Activated naive CD8-positive, alpha-beta T cell treated with anti-CD3 and anti-CD28 coated beads, Interleukin-2, amount 50 U/mL, for 24 hours (primary cell): ENCODE results near the gene CPLANE1.
A peak's percentile ranks its signal among the peaks of the same experiment; 100 is the strongest.
"Not testable (repeated sequence)": the region's sequence is repeated elsewhere in the genome, so short reads cannot be mapped to it uniquely, and the experiment has no call there.

Experiments used
- ATAC-seq: fragments of 150-1000 bp; cut with Tn5 transposase; one replicate; pipeline ENCODE4 v1.10.0; 2021
- DNase-seq: peaks from one replicate; pipeline ENCODE4 v3.0.0; 2021
- H3K27ac Mint-ChIP-seq: one replicate; pipeline ENCODE4 v1.8.0; 2021; ENCODE audit warnings: mild to moderate bottlenecking, mixed read lengths
- H3K27me3 Mint-ChIP-seq: one replicate; pipeline ENCODE4 v1.8.0; 2021; ENCODE audit warnings: mixed read lengths
- H3K36me3 Mint-ChIP-seq: one replicate; pipeline ENCODE4 v1.8.0; 2021; ENCODE audit warnings: low read depth, mixed read lengths
- H3K4me1 Mint-ChIP-seq: one replicate; pipeline ENCODE4 v1.8.0; 2021; ENCODE audit warnings: mixed read lengths
- H3K4me3 Mint-ChIP-seq: one replicate; pipeline ENCODE4 v1.8.0; 2021; ENCODE audit warnings: mild to moderate bottlenecking, moderate library complexity, mixed read lengths
- H3K9me3 Mint-ChIP-seq: one replicate; pipeline ENCODE4 v1.8.0; 2021; ENCODE audit warnings: mixed read lengths

Gene CPLANE1

GRCh38 chr5:37187465-37187977, 61.7 kb downstream of the CPLANE1 start:
- no peak overlapping the region for H3K27ac Mint-ChIP-seq
- no peaks in the 10 kb centered on the region for H3K27me3 Mint-ChIP-seq
- peaks cover 3% of the 10 kb centered on the region for H3K4me1 Mint-ChIP-seq
- DNase-seq: no peak
- no peak for ATAC-seq
- no peak overlapping the region for H3K4me3 Mint-ChIP-seq
- peaks cover 13% of the 10 kb centered on the region for H3K36me3 Mint-ChIP-seq
- no peaks in the 10 kb centered on the region for H3K9me3 Mint-ChIP-seq

GRCh38 chr5:37184748-37185364, 64.3 kb downstream of the CPLANE1 start:
- Mint-ChIP-seq H3K27ac (no peak overlapping the region), H3K4me1 (peaks cover 8% of the 10 kb centered on the region), H3K9me3 (no peaks in the 10 kb centered on the region), H3K27me3 (no peaks in the 10 kb centered on the region), H3K36me3 (peaks cover 11% of the 10 kb centered on the region), H3K4me3 (no peak overlapping the region)
- ATAC-seq (no peak), DNase-seq (no peak)

- no peak overlapping the region for H3K27ac Mint-ChIP-seq
- peaks cover 11% of the 10 kb centered on the region for H3K36me3 Mint-ChIP-seq
- H3K4me3 Mint-ChIP-seq: no peak overlapping the region
- DNase-seq (no peak), ATAC-seq (peak; percentile 33)
- H3K9me3 Mint-ChIP-seq: no peaks in the 10 kb centered on the region
- no peaks in the 10 kb centered on the region for H3K27me3 Mint-ChIP-seq
- peaks cover 8% of the 10 kb centered on the region for H3K4me1 Mint-ChIP-seq
Measured at GRCh38 chr5:37182667-37183066, 66.5 kb downstream of the CPLANE1 start.

DNA sequence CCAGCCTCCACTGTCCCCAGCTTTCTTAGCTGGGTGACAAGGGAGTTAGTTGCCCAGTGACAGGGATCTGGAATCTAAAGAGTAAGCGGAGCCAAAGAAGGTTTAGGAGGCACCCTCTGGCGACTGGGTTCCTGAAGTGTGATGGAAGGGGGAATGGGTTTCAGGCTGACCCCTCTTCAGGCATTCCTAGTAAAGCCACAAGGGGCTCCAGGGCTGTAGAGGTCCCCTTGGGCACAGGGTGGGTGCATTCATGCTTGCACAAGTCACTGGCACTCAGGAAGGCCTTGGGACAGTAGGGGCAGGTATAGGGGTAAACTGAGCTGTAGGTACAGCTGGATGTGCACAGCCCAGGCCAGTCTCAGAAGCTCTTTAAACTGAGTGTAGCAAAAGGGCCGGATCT, 74.2 kb downstream of the CPLANE1 start:
- no peak overlapping the region for H3K4me3 Mint-ChIP-seq
- H3K27ac Mint-ChIP-seq: no peak overlapping the region
- H3K27me3 Mint-ChIP-seq: no peaks in the 10 kb centered on the region
- no peaks in the 10 kb centered on the region for H3K9me3 Mint-ChIP-seq
- DNase-seq (no peak), ATAC-seq (no peak)
- H3K36me3 Mint-ChIP-seq: peaks cover 20% of the 10 kb centered on the region
- H3K4me1 Mint-ChIP-seq: no peaks in the 10 kb centered on the region

- no peak overlapping the region for H3K27ac Mint-ChIP-seq
- peaks cover 26% of the 10 kb centered on the region for H3K36me3 Mint-ChIP-seq
- ATAC-seq: no peak
- H3K4me3 Mint-ChIP-seq: no peak overlapping the region
- no peaks in the 10 kb centered on the region for H3K27me3 Mint-ChIP-seq
- no peak for DNase-seq
- no peaks in the 10 kb centered on the region for H3K4me1 Mint-ChIP-seq
- H3K9me3 Mint-ChIP-seq: no peaks in the 10 kb centered on the region
Measured at GRCh38 chr5:37172957-37173356, 76.2 kb downstream of the CPLANE1 start.

- H3K27ac Mint-ChIP-seq: no peak overlapping the region
- DNase-seq: no peak
- H3K9me3 Mint-ChIP-seq: no peaks in the 10 kb centered on the region
- H3K27me3 Mint-ChIP-seq: no peaks in the 10 kb centered on the region
- H3K4me1 Mint-ChIP-seq: no peaks in the 10 kb centered on the region
- no peak overlapping the region for H3K4me3 Mint-ChIP-seq
- peaks cover 24% of the 10 kb centered on the region for H3K36me3 Mint-ChIP-seq
- ATAC-seq: no peak
Measured at GRCh38 chr5:37170856-37171255, 78.3 kb downstream of the CPLANE1 start.

GRCh38 chr5:37166197-37166596, 83.0 kb downstream of the CPLANE1 start:
- Mint-ChIP-seq H3K4me1 (no peaks in the 10 kb centered on the region), H3K27ac (no peak overlapping the region), H3K27me3 (no peaks in the 10 kb centered on the region), H3K9me3 (no peaks in the 10 kb centered on the region), H3K4me3 (no peak overlapping the region), H3K36me3 (peaks cover 6% of the 10 kb centered on the region)
- DNase-seq (no peak), ATAC-seq (no peak)

DNA sequence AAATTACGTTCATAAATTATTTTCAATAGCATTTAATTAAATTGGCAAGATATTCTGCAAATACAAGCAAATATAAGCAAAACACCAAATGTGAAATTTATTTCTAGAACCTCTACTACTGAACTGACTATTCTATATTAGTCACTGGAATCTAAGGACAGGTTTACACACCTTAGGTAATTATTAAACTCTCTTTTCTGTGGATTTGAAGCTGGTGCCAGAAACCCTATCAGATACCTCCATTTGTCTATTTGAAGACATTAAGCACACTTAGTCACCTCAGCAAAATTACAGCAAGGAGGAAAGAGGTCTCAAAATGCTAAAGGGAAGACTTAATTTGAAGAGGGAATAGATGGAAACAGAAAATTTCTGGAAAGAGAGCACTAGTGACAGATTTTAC, 83.4 kb downstream of the CPLANE1 start:
- Mint-ChIP-seq H3K36me3 (peaks cover 6% of the 10 kb centered on the region), H3K27ac (no peak overlapping the region), H3K4me3 (no peak overlapping the region), H3K9me3 (no peaks in the 10 kb centered on the region), H3K4me1 (no peaks in the 10 kb centered on the region), H3K27me3 (no peaks in the 10 kb centered on the region)
- DNase-seq: no peak
- ATAC-seq: no peak

DNA sequence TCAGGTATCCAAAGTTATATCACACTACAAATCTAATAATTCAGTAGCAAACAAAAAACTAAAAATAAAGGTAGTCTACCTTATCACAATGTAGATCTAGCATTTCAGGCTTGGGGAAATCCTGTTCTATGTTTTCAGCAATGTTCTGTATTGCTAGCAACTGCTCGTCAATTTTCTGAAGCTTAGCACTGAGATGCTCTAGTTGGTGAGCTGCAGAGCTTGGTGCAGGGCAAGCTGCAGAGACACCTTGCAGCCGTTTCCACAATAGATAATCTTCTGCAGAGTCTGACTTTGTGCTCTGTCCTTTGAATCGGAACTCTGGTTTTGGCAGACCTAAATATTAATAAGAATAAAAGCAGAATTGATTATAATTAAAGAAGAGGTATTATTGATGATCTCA, 95.5 kb downstream of the CPLANE1 start:
- Mint-ChIP-seq H3K27me3 (no peaks in the 10 kb centered on the region), H3K27ac (no peak overlapping the region), H3K9me3 (no peaks in the 10 kb centered on the region), H3K36me3 (peaks cover 18% of the 10 kb centered on the region), H3K4me3 (no peak overlapping the region), H3K4me1 (no peaks in the 10 kb centered on the region)
- ATAC-seq (no peak), DNase-seq (no peak)

DNA sequence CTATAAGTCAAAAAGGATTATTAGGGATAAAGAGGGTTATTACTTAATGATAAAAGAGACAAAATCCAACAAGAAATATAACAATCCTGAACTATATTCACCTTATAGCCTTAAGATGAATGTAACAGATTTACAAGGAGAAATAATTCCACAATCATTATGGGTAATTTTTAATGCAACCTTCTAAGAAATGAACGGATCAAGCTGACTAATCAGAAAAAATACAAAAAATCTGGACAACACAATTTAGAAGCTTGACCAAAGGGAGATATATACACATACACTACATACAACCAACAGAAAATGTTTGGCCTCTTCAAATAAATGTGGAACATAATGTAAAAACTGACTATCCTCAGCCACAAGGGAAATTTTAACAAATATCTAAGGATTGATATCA, 102.3 kb downstream of the CPLANE1 start:
- DNase-seq (no peak), ATAC-seq (no peak)
- no peaks in the 10 kb centered on the region for H3K27me3 Mint-ChIP-seq
- no peaks in the 10 kb centered on the region for H3K4me1 Mint-ChIP-seq
- peaks cover 19% of the 10 kb centered on the region for H3K36me3 Mint-ChIP-seq
- no peak overlapping the region for H3K4me3 Mint-ChIP-seq
- peaks cover 9% of the 10 kb centered on the region for H3K9me3 Mint-ChIP-seq
- H3K27ac Mint-ChIP-seq: no peak overlapping the region

DNA sequence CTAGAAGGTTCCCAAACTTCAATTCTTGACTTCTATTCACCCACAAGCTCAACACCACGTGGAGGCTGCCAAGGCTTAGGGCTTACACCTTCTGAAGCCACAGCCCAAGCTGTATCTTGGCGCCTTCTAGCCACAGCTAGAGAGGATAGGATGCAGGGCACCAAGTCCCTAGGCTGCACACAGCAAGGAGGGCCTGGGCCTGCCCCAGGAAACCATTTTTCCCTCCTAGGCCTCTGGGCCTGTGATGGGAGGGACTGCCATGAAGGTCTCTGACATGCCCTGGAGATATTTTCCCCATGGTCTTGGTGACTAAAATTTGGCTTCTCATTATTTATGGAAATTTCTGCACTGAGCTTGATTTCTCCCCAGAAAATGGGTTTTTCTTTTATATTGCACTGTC, 112.5 kb downstream of the CPLANE1 start:
- peaks cover 45% of the 10 kb centered on the region for H3K36me3 Mint-ChIP-seq
- no peak for DNase-seq
- H3K4me1 Mint-ChIP-seq: no peaks in the 10 kb centered on the region
- H3K27me3 Mint-ChIP-seq: no peaks in the 10 kb centered on the region
- H3K9me3 Mint-ChIP-seq: peaks cover 23% of the 10 kb centered on the region
- no peak overlapping the region for H3K27ac Mint-ChIP-seq
- no peak overlapping the region for H3K4me3 Mint-ChIP-seq
- ATAC-seq: no peak

DNA sequence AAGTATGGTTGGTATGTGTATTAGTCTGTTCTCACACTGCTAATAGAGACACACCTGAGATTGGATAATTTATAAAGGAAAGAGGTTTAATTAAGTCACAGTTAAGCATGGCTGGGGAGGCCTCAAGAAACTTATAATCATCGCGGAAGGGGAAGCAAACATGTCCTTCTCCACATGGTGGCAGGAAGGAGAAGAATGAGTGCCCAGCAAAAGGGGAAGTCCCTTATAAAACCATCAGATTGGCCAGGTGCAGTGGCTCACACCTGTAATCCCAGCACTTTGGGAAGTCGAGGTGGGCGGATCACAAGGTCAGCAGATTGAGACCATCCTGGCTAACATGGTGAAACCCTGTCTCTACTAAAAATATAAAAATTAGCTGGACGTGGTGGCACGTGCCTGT, 113.9 kb downstream of the CPLANE1 start:
- not testable (repeated sequence) for H3K27me3 Mint-ChIP-seq, H3K4me3 Mint-ChIP-seq, DNase-seq, H3K27ac Mint-ChIP-seq, ATAC-seq, H3K4me1 Mint-ChIP-seq
- Mint-ChIP-seq H3K36me3 (peaks cover 43% of the 10 kb centered on the region), H3K9me3 (peaks cover 23% of the 10 kb centered on the region)

DNA sequence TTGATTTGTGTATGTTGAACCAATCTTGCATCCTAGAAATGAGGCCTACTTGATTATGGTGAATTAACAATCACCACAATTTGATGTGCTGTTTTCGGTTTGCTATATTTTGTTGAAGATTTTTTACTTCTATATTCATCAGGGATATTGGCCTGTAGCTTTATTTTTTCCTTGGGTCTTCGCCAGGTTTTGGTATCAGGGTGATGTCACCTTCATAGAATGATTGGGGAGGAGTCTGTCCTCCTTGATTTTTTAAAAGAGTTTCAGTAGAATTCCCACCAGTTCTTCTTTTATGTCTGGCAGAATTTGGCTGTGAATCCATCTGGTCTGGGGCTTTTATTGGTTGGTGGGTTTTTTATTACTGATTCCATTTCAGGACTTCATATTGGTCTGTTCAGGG, 115.2 kb downstream of the CPLANE1 start:
- no peaks in the 10 kb centered on the region for H3K27me3 Mint-ChIP-seq
- DNase-seq (no peak), ATAC-seq (no peak)
- no peaks in the 10 kb centered on the region for H3K4me1 Mint-ChIP-seq
- peaks cover 23% of the 10 kb centered on the region for H3K9me3 Mint-ChIP-seq
- H3K4me3 Mint-ChIP-seq: no peak overlapping the region
- H3K36me3 Mint-ChIP-seq: peaks cover 47% of the 10 kb centered on the region
- no peak overlapping the region for H3K27ac Mint-ChIP-seq

GRCh38 chr5:37132646-37133045, 116.5 kb downstream of the CPLANE1 start:
- Mint-ChIP-seq H3K4me1 (no peaks in the 10 kb centered on the region), H3K27me3 (no peaks in the 10 kb centered on the region), H3K36me3 (peaks cover 34% of the 10 kb centered on the region), H3K27ac (no peak overlapping the region), H3K9me3 (peaks cover 17% of the 10 kb centered on the region), H3K4me3 (no peak overlapping the region)
- DNase-seq (no peak), ATAC-seq (no peak)

DNA sequence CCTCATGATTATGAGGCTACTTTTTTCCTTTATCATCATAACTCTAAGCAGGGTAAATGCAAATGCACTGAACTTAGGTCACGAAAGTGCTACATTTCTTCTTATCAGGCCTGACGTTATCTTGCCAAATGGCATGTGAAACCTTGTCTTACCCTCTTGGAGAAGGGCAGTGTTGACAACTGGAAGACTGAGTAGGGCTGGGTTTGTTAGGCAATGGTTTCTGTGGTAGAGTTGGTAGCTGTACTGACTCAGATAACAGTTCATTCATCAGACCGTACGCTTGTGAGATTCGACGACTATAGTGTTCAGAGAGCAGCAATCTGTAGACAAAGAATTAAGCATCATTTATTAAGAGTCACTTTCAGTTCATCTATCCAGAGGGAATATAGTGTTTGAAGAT, 127.7 kb downstream of the CPLANE1 start:
- Mint-ChIP-seq H3K27ac (no peak overlapping the region), H3K27me3 (no peaks in the 10 kb centered on the region), H3K9me3 (no peaks in the 10 kb centered on the region), H3K4me3 (no peak overlapping the region), H3K36me3 (peaks cover 6% of the 10 kb centered on the region), H3K4me1 (no peaks in the 10 kb centered on the region)
- DNase-seq: no peak
- ATAC-seq: peak; percentile 43

DNA sequence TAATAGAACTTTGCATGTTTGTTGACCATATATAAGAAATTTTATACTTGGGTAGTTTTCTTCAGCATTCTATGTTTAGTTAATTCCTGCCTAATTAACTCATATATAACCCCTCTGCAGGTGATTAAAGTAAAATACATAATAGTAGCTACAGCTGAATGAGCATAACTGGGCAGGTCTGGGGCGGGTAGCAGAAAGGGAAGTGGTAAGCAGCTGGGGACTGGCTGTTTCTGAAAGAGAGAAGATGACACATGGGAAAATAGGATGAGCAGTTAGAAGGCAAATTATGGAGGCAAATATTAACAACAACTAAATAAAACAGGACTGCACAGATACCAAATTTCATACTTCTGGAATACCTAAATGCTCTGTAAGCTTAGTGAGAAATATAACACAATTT, 128.1 kb downstream of the CPLANE1 start:
- H3K9me3 Mint-ChIP-seq: no peaks in the 10 kb centered on the region
- H3K27me3 Mint-ChIP-seq: no peaks in the 10 kb centered on the region

More for the DNA sequence above, 128.1 kb downstream of the CPLANE1 start:
- DNase-seq (no peak), ATAC-seq (no peak)
- peaks cover 6% of the 10 kb centered on the region for H3K36me3 Mint-ChIP-seq
- H3K27ac Mint-ChIP-seq: no peak overlapping the region
- H3K4me3 Mint-ChIP-seq: no peak overlapping the region
- no peaks in the 10 kb centered on the region for H3K4me1 Mint-ChIP-seq
